K562 (cell line): Measurements from ENCODE around the gene C2orf42. TPM values are rescaled to one million over a fixed set of nuclear protein-coding genes. Genes with fewer than 3 reads are reported as not detected.

ENCODE experiments used
- ATAC-seq: fragments of 200-7000 bp; cut with Tn5 transposase; 3 replicates; pipeline ENCODE4 v1.9.1; 2020; ENCODE audit warnings: moderate library complexity
- BruUV-seq: library from RNA; stranded (reverse); fragments of 400-500 nt; replicated peaks from 2 replicates; lab custom pipeline; 2021; lab: Mats Ljungman, UMichigan
- CTCF ChIA-PET: fragments of 300-600 bp; formaldehyde crosslinking; extraction: SDS; loops from one replicate; lab custom pipeline; 2021; ENCODE audit warnings: low intra/inter-chr PET ratio; lab: Yijun Ruan, JAX
- POLR2A ChIA-PET: fragments of 300-600, 350-650 bp; sonication (Branson Sonifier 250); formaldehyde crosslinking; extraction: SDS; loops from one replicate; lab custom pipeline; 2021; ENCODE audit warnings: antibody characterized with exemption, inconsistent platforms; lab: Yijun Ruan, JAX
- DNase-seq, 4 experiments: peaks; one replicate each; pipeline versions ENCODE4 v3.0.0 to v3.0.0-alpha.2; 2011 to 2018; ENCODE audit warnings: low spot score in 3 of 4, mixed read lengths in 3 of 4; ENCODE audit errors: extremely low read depth in 1 of 4
- FAIRE-seq: peaks from 2 replicates; lab custom pipeline; 2011; peaks lifted over from hg19 to GRCh38; lab: Jason Lieb, UNC
- H2AFZ ChIP-seq: 2 replicates; pipeline ENCODE4 v1.6.0; 2011; ENCODE audit warnings: low read depth, low read length, control low read depth, inconsistent platforms
- H3K27ac ChIP-seq: fragments of 200-600 bp; 3 replicates; pipeline ENCODE4 v1.8.0; 2011; ENCODE audit warnings: low read depth, mild to moderate bottlenecking, control low read depth, inconsistent platforms, low read length, moderate library complexity, mixed read lengths; ENCODE audit errors: extremely low read depth
- H3K27me3 ChIP-seq, 2 experiments: fragments of 300-600 bp in 1 of 2; 2 replicates in 1 of 2; 3 replicates in 1 of 2; pipeline versions ENCODE4 v1.6.0 to v1.8.0; 2011; ENCODE audit warnings: inconsistent platforms in 2 of 2, low read length in 2 of 2, mild to moderate bottlenecking in 1 of 2, mixed read lengths in 1 of 2, moderate library complexity in 1 of 2; ENCODE audit not compliant: control insufficient read depth in 2 of 2, insufficient read depth in 2 of 2
- H3K36me3 ChIP-seq: fragments of 300-600 bp; 3 replicates; pipeline ENCODE4 v1.8.0; 2011; ENCODE audit warnings: mild to moderate bottlenecking, low read length, inconsistent platforms; ENCODE audit not compliant: control insufficient read depth, insufficient read depth
- H3K4me1 ChIP-seq, 2 experiments: fragments of 200-600 bp in 1 of 2; replicated peaks in 1 of 2; 2 replicates in 1 of 2; 3 replicates in 1 of 2; pipeline versions ENCODE4 v1.5.1 to v1.8.0; 2011; ENCODE audit warnings: inconsistent platforms in 2 of 2, low read length in 2 of 2, mild to moderate bottlenecking in 1 of 2, mixed read lengths in 1 of 2, moderate library complexity in 1 of 2; ENCODE audit not compliant: control insufficient read depth in 2 of 2, insufficient read depth in 2 of 2
- H3K4me2 ChIP-seq: 2 replicates; pipeline ENCODE4 v1.6.1; 2011; ENCODE audit warnings: low read length, control low read depth, inconsistent platforms, mixed read lengths; ENCODE audit not compliant: insufficient read depth
- H3K4me3 ChIP-seq: fragments of 200-600 bp; sonication (generic), shearing (Covaris generic); 2 replicates; pipeline ENCODE4 v1.5.1; 2016; ENCODE audit warnings: control low read depth, inconsistent platforms
- H3K79me2 ChIP-seq: fragments of 200-600 bp; 3 replicates; pipeline ENCODE4 v1.8.0; 2011; ENCODE audit warnings: low read length, inconsistent platforms; ENCODE audit not compliant: control insufficient read depth, insufficient read depth
- H3K9ac ChIP-seq, 2 experiments: 2 replicates each; pipeline versions ENCODE4 v1.6.0 to v1.6.1; 2011; ENCODE audit warnings: low read depth in 2 of 2, low read length in 2 of 2, control low read depth in 1 of 2, inconsistent platforms in 1 of 2, mild to moderate bottlenecking in 1 of 2, mixed read lengths in 1 of 2; ENCODE audit not compliant: insufficient read depth in 1 of 2
- H3K9me1 ChIP-seq: one replicate; pipeline ENCODE4 v1.6.0; 2011; ENCODE audit warnings: inconsistent platforms, mild to moderate bottlenecking, low read length, moderate library complexity; ENCODE audit not compliant: control insufficient read depth, insufficient read depth
- H3K9me3 ChIP-seq: replicated peaks from 2 replicates; pipeline ENCODE4 v1.5.1; 2011; ENCODE audit warnings: low read depth, low read length, inconsistent platforms; ENCODE audit not compliant: control insufficient read depth, insufficient read depth
- H4K20me1 ChIP-seq: replicated peaks from 2 replicates; pipeline ENCODE4 v1.6.1; 2011; ENCODE audit warnings: low read length, inconsistent platforms, mixed read lengths; ENCODE audit not compliant: control insufficient read depth, insufficient read depth
- PATZ1 ChIP-seq: fragments of 250-450 bp; sonication (Bioruptor Pico); IDR thresholded peaks from 2 replicates; pipeline ENCODE4 v1.5.0; 2020; ENCODE audit warnings: mild to moderate bottlenecking, borderline replicate concordance
- PKNOX1 ChIP-seq: fragments of 450-650 bp; IDR thresholded peaks from 2 replicates; pipeline ENCODE4 v1.6.1; 2016
- SREBF2 ChIP-seq: sonication (generic); formaldehyde crosslinking; IDR thresholded peaks from 2 replicates; pipeline ENCODE4 v1.4.0; 2020; ENCODE audit warnings: mild to moderate bottlenecking, missing genetic modification reagents
- WGBS: fragments of 100-300 bp; shearing (Covaris generic); methylation state at CpG from one replicate; pipeline ENCODE4 v1.1.6; 2016; ENCODE audit warnings: low coverage, mixed read lengths; ENCODE audit not compliant: insufficient coverage; ENCODE audit errors: missing lambda C conversion rate; 5-methylcytosine and 5-hydroxymethylcytosine counted together
- in situ Hi-C: fragments of 300-500 bp; cut with MboI; formaldehyde crosslinking; loops from 4 replicates; pipeline ENCODE4 v1.15.0; 2018; ENCODE audit warnings: inconsistent platforms, mixed read lengths
- intact Hi-C: fragments of 100-400 bp; cut with micrococcal nuclease; formaldehyde crosslinking; loops from 2 replicates; pipeline ENCODE4 v1.14.2; 2022
- polyA plus RNA-seq, 8 experiments: library from polyadenylated mRNA; depleted of rRNA in 4 of 8; stranded (reverse) in 5 of 8; unstranded in 3 of 8; fragments of >200 nt; fragmentation: Nextera tagmentation in 2 of 8; fragmentation: Illumina TruSeq in 1 of 8; extraction: Ambion mirVana in 2 of 8; extraction: Trizol in 1 of 8; gene quantifications; 2 replicates each; pipeline versions ENCODE4 v1.2.1 to v1.2.3, GENCODE V29; 2011 to 2014; ENCODE audit warnings: inconsistent platforms in 1 of 8, missing spikeins in 1 of 8
- total RNA-seq, 7 experiments: library from RNA; depleted of rRNA in 6 of 7; stranded (reverse); fragments of >200 nt in 6 of 7; fragmentation: Illumina TruSeq in 2 of 7; extraction: Trizol in 2 of 7; gene quantifications; 2 replicates each; pipeline versions ENCODE4 v1.2.1 to v1.2.3, GENCODE V29; 2011 to 2021; ENCODE audit warnings: low replicate concordance in 1 of 7

C2orf42 gene
- total and polyA plus RNA-seq, 9 of the 15 experiments (the other 6 are each of a cell fraction or from before 2014, with no cell fraction given), result 4.6 to 10.9 (median 7.5) TPM

DNA sequence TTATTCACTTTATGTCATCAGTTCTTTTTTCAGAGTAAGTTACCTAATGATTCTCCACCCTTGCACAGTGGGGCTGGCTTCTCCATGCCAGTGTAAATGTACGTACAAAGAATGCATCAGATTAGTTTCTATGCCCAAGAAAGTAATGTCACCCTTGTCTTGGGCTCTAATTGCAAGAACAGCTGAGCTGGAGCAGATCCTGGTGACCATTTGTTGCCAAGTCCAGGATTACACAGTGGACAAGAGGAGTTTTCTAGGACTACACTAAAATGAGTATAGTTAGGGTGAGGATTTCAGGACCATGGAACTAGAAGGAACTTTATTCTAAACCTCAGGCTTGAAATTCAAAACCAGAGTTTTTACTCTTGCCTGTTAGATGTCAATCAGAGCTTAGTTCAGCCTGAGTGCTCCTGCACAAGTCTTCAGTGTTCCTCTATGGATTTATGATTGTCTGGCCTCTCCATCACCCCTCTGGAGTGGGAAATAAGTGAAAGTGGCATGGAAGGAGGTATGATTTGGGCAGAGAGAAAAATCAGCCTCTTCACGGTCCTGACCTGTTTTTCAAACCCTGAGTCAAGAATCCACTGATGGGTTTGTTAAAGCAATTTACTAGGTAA is 73.8 kb downstream of the C2orf42 start:
- H3K27ac ChIP-seq, result peak overlapping the region; percentile 20; the same call in 2 of the 3 replicates
- POLR2A ChIA-PET, result interaction anchor here (0.7 to 3.2 kb wide), 8 partner anchors 10 to 198 kb away, joined by 3 to 16 read pairs (median 4); no protein-coding TSS in a partner anchor
- CTCF ChIA-PET, result no interaction called here

More for the DNA sequence above, 73.8 kb downstream of the C2orf42 start:
- ATAC-seq, result no peak
- H3K27me3 ChIP-seq, result no peaks in the 10 kb centered on the region
- no peak overlapping the region for H3K4me3 ChIP-seq
- TF ChIP-seq PKNOX1 (peak; percentile 84), PATZ1 (CRISPR knock-in tag) (no peak), SREBF2 (CRISPR knock-in tag) (0 out of 2 replicates have a peak, but pooled peaks have one; percentile 67)
- TF ChIP-seq, all 486 proteins: peak for 2
- no peaks in the 10 kb centered on the region for H4K20me1 ChIP-seq
- 81% methylated on average over 2 of the region's 2 CpGs for WGBS
- no peaks in the 10 kb centered on the region for H3K36me3 ChIP-seq
- H3K9me3 ChIP-seq, result no peaks in the 10 kb centered on the region
- in situ Hi-C loops (no loop called here), intact Hi-C loops (no loop called here)
- no peaks in the 10 kb centered on the region for H3K79me2 ChIP-seq
- no TSS peak for BruUV-seq
- peak overlapping the region; percentile 86 for H2AFZ ChIP-seq
- H3K4me2 ChIP-seq, result no peak overlapping the region
- H3K9ac ChIP-seq, result peak overlapping the region; percentile 18 to 48; a peak in 1 of 4 replicates
- no peak for FAIRE-seq
- H3K4me1 ChIP-seq, result peaks cover 36 to 54% of the 10 kb centered on the region in 2 experiments
- DNase-seq, result peak in 1 of 4 experiments; percentile 5
- H3K9me1 ChIP-seq, result no peaks in the 10 kb centered on the region
